ENCODE measurements around the gene UHRF1. TPM values are rescaled to one million over a fixed set of nuclear protein-coding genes. Genes with fewer than 3 reads are reported as not detected.

The UHRF1 gene
- total and polyA plus RNA-seq, 4 donors, result 0.06 to 57.4 (median 0.73) TPM

- DNase-seq (ENCODE audit: low spot score), result no peak
- TF ChIP-seq NR2F2 (IDR thresholded peaks at IDR 0.05) (no peak), FOXA1 (IDR thresholded peaks at IDR 0.05) (no peak), SP1 (IDR thresholded peaks at IDR 0.05) (no peak)
- TF ChIP-seq, protein P1, sequence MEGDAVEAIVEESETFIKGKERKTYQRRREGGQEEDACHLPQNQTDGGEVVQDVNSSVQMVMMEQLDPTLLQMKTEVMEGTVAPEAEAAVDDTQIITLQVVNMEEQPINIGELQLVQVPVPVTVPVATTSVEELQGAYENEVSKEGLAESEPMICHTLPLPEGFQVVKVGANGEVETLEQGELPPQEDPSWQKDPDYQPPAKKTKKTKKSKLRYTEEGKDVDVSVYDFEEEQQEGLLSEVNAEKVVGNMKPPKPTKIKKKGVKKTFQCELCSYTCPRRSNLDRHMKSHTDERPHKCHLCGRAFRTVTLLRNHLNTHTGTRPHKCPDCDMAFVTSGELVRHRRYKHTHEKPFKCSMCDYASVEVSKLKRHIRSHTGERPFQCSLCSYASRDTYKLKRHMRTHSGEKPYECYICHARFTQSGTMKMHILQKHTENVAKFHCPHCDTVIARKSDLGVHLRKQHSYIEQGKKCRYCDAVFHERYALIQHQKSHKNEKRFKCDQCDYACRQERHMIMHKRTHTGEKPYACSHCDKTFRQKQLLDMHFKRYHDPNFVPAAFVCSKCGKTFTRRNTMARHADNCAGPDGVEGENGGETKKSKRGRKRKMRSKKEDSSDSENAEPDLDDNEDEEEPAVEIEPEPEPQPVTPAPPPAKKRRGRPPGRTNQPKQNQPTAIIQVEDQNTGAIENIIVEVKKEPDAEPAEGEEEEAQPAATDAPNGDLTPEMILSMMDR (IDR thresholded peaks at IDR 0.05; ENCODE audit: low read depth, low read length, missing input control), result no peak
- TF ChIP-seq, protein P2, sequence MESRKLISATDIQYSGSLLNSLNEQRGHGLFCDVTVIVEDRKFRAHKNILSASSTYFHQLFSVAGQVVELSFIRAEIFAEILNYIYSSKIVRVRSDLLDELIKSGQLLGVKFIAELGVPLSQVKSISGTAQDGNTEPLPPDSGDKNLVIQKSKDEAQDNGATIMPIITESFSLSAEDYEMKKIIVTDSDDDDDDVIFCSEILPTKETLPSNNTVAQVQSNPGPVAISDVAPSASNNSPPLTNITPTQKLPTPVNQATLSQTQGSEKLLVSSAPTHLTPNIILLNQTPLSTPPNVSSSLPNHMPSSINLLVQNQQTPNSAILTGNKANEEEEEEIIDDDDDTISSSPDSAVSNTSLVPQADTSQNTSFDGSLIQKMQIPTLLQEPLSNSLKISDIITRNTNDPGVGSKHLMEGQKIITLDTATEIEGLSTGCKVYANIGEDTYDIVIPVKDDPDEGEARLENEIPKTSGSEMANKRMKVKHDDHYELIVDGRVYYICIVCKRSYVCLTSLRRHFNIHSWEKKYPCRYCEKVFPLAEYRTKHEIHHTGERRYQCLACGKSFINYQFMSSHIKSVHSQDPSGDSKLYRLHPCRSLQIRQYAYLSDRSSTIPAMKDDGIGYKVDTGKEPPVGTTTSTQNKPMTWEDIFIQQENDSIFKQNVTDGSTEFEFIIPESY (IDR thresholded peaks at IDR 0.05), result no peak
- H3K9me3 ChIP-seq (ENCODE audit: control insufficient read depth in 4 of 4, low read length in 3 of 4), result no peaks in the 10 kb centered on the region
- H3K27me3 ChIP-seq (ENCODE audit: control insufficient read depth in 4 of 4, insufficient read depth in 4 of 4, low read length in 3 of 4), result no peaks in the 10 kb centered on the region
- H3K4me3 ChIP-seq (ENCODE audit: low read depth in 1 of 3, low read length in 3 of 3), result peak overlapping the region; percentile 67 to 87 (median 80)
- WGBS, result 17% methylated on average over 31 of the region's 31 CpGs
- H3K36me3 ChIP-seq (ENCODE audit: control insufficient read depth in 4 of 4, insufficient read depth in 3 of 4, low read depth in 1 of 4, low read length in 3 of 4), result no peaks in the 10 kb centered on the region
- H3K4me1 ChIP-seq (ENCODE audit: control insufficient read depth in 4 of 4, insufficient read depth in 4 of 4, low read length in 3 of 4), result peaks cover 16 to 53% (median 39%) of the 10 kb centered on the region in 4 donors
- peak overlapping the region; percentile 23 to 80 for H3K27ac ChIP-seq (ENCODE audit: low read depth in 1 of 2, low read length in 2 of 2)
- H3K9ac ChIP-seq (ENCODE audit: low read depth in 1 of 2, low read length in 2 of 2), result peak overlapping the region; percentile 69 to 74
Measured at GRCh38 chr19:4970558-4971423, 61.5 kb downstream of the UHRF1 start.

DNA sequence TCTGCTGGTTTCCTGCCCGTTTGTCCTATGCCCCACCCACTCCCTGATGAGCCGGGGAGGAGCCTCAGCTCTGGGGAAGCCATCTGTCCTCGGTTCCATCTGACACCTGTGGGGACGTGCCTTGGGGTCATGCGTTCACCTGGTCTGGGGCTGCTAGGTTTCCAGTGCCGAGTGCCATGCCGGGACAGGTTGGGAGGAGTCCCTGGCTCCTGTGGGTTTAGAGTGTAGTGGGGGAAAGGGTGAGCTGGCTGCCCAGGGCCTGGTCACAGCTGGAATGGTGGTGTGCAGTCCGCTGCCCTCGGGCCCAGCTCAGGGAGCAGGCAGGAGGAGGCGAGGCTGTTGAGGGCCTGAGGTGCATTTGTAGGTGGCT, 62.1 kb downstream of the UHRF1 start:
- peak; percentile 52 for DNase-seq (ENCODE audit: low spot score)
- H3K4me1 ChIP-seq (ENCODE audit: control insufficient read depth in 4 of 4, insufficient read depth in 4 of 4, low read length in 3 of 4), result peaks cover 16 to 58% (median 42%) of the 10 kb centered on the region in 4 donors
- no peaks in the 10 kb centered on the region for H3K9me3 ChIP-seq (ENCODE audit: control insufficient read depth in 4 of 4, low read length in 3 of 4)
- TF ChIP-seq YY1 (IDR thresholded peaks at IDR 0.05), result no peak
- TF ChIP-seq HNF4A (conservative IDR thresholded peaks at IDR 0.05), result peak; percentile 16 to 21
- peak in 1 of 2 donors; percentile 38 for TF ChIP-seq RXRA (IDR thresholded peaks at IDR 0.05)
- TF ChIP-seq, protein P2 (IDR thresholded peaks at IDR 0.05), result no peak
- TF ChIP-seq FOXA2 (IDR thresholded peaks at IDR 0.05), result no peak
- TF ChIP-seq, protein P3, sequence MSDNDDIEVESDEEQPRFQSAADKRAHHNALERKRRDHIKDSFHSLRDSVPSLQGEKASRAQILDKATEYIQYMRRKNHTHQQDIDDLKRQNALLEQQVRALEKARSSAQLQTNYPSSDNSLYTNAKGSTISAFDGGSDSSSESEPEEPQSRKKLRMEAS (IDR thresholded peaks at IDR 0.05), result no peak
- no peak for TF ChIP-seq GABPA (IDR thresholded peaks at IDR 0.05 in 1 of 2, conservative IDR thresholded peaks at IDR 0.05 in 1 of 2)
- TF ChIP-seq NR2F2 (IDR thresholded peaks at IDR 0.05), result no peak
- TF ChIP-seq FOXA1 (IDR thresholded peaks at IDR 0.05), result no peak
- H3K36me3 ChIP-seq (ENCODE audit: control insufficient read depth in 4 of 4, insufficient read depth in 3 of 4, low read depth in 1 of 4, low read length in 3 of 4), result peaks cover 0 to 2% (median 0%) of the 10 kb centered on the region in 4 donors
- H3K27ac ChIP-seq (ENCODE audit: low read depth in 1 of 2, low read length in 2 of 2), result peak overlapping the region; percentile 23 to 80
- H3K27me3 ChIP-seq (ENCODE audit: control insufficient read depth in 4 of 4, insufficient read depth in 4 of 4, low read length in 3 of 4), result no peaks in the 10 kb centered on the region
- peak overlapping the region in 2 of 3 donors; percentile 41 to 87 for H3K4me3 ChIP-seq (ENCODE audit: low read depth in 1 of 3, low read length in 3 of 3)
- 30% methylated on average over 10 of the region's 10 CpGs for WGBS
- peak overlapping the region in 1 of 2 donors; percentile 74 for H3K9ac ChIP-seq (ENCODE audit: low read depth in 1 of 2, low read length in 2 of 2)
